Caco-2 (cell line): ENCODE measurements around the gene RAB3GAP2. TPM values are rescaled to one million over a fixed set of nuclear protein-coding genes. Genes with fewer than 3 reads are reported as not detected.
"Not testable (repeated sequence)": the region's sequence is repeated elsewhere in the genome, so short reads cannot be mapped to it uniquely, and the experiment has no call there.

Source experiments
- BruUV-seq: library from RNA; stranded (reverse); fragments of 400-500 nt; replicated peaks from 2 replicates; lab custom pipeline; 2021; lab: Mats Ljungman, UMichigan
- CTCF ChIA-PET: fragments of 300-600 bp; sonication (Branson Sonifier 250); formaldehyde crosslinking; loops from one replicate; lab custom pipeline; 2022; ENCODE audit warnings: antibody characterized with exemption; lab: Charles Lee
- POLR2A ChIA-PET: fragments of 300-600 bp; sonication (Branson Sonifier 250); formaldehyde crosslinking; loops from one replicate; lab custom pipeline; 2022; ENCODE audit warnings: antibody characterized with exemption; lab: Charles Lee
- DNase-seq, 2 experiments: peaks; one replicate each; pipeline versions ENCODE4 v3.0.0 to v3.0.0-alpha.2; 2020 to 2022
- H3K27me3 ChIP-seq: replicated peaks from 2 replicates; pipeline ENCODE4 v1.6.0; 2011; ENCODE audit warnings: low read length; ENCODE audit not compliant: control insufficient read depth, insufficient read depth
- H3K36me3 ChIP-seq: 2 replicates; pipeline ENCODE4 v1.5.1; 2011; ENCODE audit warnings: low read length; ENCODE audit not compliant: control insufficient read depth, insufficient read depth
- H3K4me1 ChIP-seq: fragments of 250-450 bp; sonication (Bioruptor Pico); 2 replicates; pipeline ENCODE4 v1.5.1; 2020; ENCODE audit warnings: mild to moderate bottlenecking
- H3K4me3 ChIP-seq: 2 replicates; pipeline ENCODE4 v1.5.1; 2011; ENCODE audit warnings: low read depth, mild to moderate bottlenecking, control low read depth, low read length
- H3K9me3 ChIP-seq: fragments of 250-450 bp; sonication (Bioruptor Pico); 2 replicates; pipeline ENCODE4 v1.5.1; 2020; ENCODE audit warnings: mild to moderate bottlenecking, moderate library complexity
- H3K27ac Mint-ChIP-seq: one replicate; pipeline ENCODE4 v1.8.0; 2022; ENCODE audit warnings: mixed read lengths; ENCODE audit not compliant: unreplicated experiment
- H3K27me3 Mint-ChIP-seq: one replicate; pipeline ENCODE4 v1.8.0; 2022; ENCODE audit warnings: mixed read lengths; ENCODE audit not compliant: insufficient read depth, unreplicated experiment
- H3K36me3 Mint-ChIP-seq: one replicate; pipeline ENCODE4 v1.8.0; 2022; ENCODE audit warnings: mild to moderate bottlenecking, mixed read lengths; ENCODE audit not compliant: insufficient read depth, unreplicated experiment
- H3K4me1 Mint-ChIP-seq: one replicate; pipeline ENCODE4 v1.8.0; 2022; ENCODE audit warnings: low read depth, mixed read lengths; ENCODE audit not compliant: unreplicated experiment
- H3K4me3 Mint-ChIP-seq: one replicate; pipeline ENCODE4 v1.8.0; 2022; ENCODE audit warnings: mild to moderate bottlenecking, moderate library complexity, mixed read lengths; ENCODE audit not compliant: unreplicated experiment
- H3K9me3 Mint-ChIP-seq: one replicate; pipeline ENCODE4 v1.8.0; 2022; ENCODE audit warnings: mixed read lengths; ENCODE audit not compliant: unreplicated experiment
- intact Hi-C: fragments of 100-400 bp; cut with micrococcal nuclease; formaldehyde crosslinking; loops from one replicate; pipeline ENCODE4 v1.10.0; 2022; ENCODE audit not compliant: unreplicated experiment
- total RNA-seq: library from RNA; stranded (reverse); gene quantifications from 2 replicates; pipeline ENCODE4 v1.2.3, GENCODE V29; 2022
- TF ChIP-seq, protein P1 (sequence below), 2 experiments: fragments of 200-600 bp in 1 of 2; IDR thresholded peaks; 1 replicate in 1 of 2; 2 replicates in 1 of 2; pipeline versions ENCODE4 v1.5.1 to v1.8.0; 2011 to 2022; ENCODE audit warnings: antibody characterized with exemption in 1 of 2, control low read depth in 1 of 2, inconsistent platforms in 1 of 2, low read depth in 1 of 2, low read length in 1 of 2, mild to moderate bottlenecking in 1 of 2, moderate library complexity in 1 of 2; ENCODE audit not compliant: insufficient read depth in 1 of 2, severe bottlenecking in 1 of 2, unreplicated experiment in 1 of 2

The RAB3GAP2 gene
- total RNA-seq, 1 experiment from 2014 or later = 41.1 TPM

DNA sequence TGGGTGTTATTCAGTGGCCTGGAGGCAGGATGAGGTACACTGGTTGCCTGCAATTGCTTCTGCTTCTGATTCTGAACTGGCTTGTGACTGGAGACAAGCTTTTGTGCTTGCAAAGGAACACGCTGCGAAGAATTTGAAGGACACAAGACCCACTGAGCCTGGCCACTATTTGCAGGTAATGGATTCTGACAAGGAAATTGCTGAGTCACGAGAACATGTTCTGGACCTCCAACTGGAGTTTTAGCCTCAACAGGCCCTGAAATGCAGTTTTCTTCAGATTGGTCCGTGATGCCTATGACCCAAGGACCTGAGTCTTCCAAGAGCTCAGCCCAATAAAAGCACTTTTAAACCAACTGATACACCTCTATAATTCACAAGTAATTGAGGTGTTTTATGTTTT, 4.6 kb downstream of the RAB3GAP2 start:
- peaks cover 5% of the 10 kb centered on the region for H3K36me3 Mint-ChIP-seq
- H3K4me3 ChIP-seq = no peak overlapping the region
- H3K4me3 Mint-ChIP-seq = no peak overlapping the region
- CTCF ChIA-PET = no interaction called here
- no peaks in the 10 kb centered on the region for H3K27me3 ChIP-seq
- no peaks in the 10 kb centered on the region for H3K27me3 Mint-ChIP-seq
- H3K9me3 Mint-ChIP-seq = no peaks in the 10 kb centered on the region
- peaks cover 7% of the 10 kb centered on the region for H3K4me1 ChIP-seq
- no peaks in the 10 kb centered on the region for H3K9me3 ChIP-seq
- POLR2A ChIA-PET = no interaction called here
- H3K36me3 ChIP-seq = peaks cover 2% of the 10 kb centered on the region; the same call in 1 of the 2 replicates
- TF ChIP-seq, protein P1, sequence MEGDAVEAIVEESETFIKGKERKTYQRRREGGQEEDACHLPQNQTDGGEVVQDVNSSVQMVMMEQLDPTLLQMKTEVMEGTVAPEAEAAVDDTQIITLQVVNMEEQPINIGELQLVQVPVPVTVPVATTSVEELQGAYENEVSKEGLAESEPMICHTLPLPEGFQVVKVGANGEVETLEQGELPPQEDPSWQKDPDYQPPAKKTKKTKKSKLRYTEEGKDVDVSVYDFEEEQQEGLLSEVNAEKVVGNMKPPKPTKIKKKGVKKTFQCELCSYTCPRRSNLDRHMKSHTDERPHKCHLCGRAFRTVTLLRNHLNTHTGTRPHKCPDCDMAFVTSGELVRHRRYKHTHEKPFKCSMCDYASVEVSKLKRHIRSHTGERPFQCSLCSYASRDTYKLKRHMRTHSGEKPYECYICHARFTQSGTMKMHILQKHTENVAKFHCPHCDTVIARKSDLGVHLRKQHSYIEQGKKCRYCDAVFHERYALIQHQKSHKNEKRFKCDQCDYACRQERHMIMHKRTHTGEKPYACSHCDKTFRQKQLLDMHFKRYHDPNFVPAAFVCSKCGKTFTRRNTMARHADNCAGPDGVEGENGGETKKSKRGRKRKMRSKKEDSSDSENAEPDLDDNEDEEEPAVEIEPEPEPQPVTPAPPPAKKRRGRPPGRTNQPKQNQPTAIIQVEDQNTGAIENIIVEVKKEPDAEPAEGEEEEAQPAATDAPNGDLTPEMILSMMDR (IDR thresholded peaks at IDR 0.05; ENCODE audit: insufficient read depth in 1 of 2, low read depth in 1 of 2, low read length in 1 of 2, severe bottlenecking in 1 of 2, unreplicated experiment in 1 of 2) = no peak
- DNase-seq = no peak
- peaks cover 6% of the 10 kb centered on the region for H3K4me1 Mint-ChIP-seq
- H3K27ac Mint-ChIP-seq = no peak overlapping the region
- BruUV-seq = no TSS peak
- intact Hi-C loops = no loop called here

DNA sequence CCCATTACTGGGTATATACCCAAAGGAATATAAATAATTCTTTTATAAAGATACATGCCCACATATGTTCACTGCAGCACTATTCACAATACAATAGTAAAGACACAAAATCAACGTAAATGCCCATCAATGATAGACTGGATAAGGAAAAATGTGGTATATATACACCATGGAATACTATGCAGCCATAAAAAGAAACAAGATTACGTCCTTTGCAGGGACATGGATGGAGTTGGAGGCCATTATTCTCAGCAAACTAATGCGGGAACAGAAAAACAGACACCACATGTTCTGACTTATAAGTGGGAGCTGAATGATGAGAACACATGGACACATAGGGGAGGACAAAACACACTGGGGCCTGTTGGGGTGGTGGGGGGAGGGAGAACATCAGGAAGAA, 12.0 kb downstream of the RAB3GAP2 start:
- H3K9me3 Mint-ChIP-seq, intact Hi-C loops, H3K27ac Mint-ChIP-seq, DNase-seq, H3K27me3 Mint-ChIP-seq, H3K4me3 Mint-ChIP-seq, H3K36me3 Mint-ChIP-seq, H3K27me3 ChIP-seq, H3K4me3 ChIP-seq, CTCF ChIA-PET, H3K9me3 ChIP-seq, POLR2A ChIA-PET, H3K36me3 ChIP-seq, BruUV-seq: not testable (repeated sequence)
- peaks cover 13% of the 10 kb centered on the region for H3K4me1 Mint-ChIP-seq
- H3K4me1 ChIP-seq = peaks cover 13% of the 10 kb centered on the region

DNA sequence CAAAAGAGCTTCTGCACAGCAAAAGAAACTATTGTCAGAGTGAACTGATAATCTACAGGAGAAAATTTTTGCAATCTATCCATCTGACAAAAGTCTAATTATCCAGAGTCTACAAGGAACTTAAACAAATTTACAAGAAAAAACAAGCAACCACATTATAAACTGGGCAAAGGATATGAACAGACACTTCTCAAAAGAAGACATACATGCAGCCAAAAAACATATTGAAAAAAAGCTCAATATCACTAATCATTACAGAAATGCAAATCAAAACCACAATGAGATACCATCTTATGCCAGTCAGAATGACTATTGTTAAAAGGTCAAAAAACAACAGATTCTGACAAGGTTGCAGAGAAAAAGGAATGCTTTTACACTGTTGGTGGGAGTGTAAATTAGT, 12.5 kb downstream of the RAB3GAP2 start:
- H3K4me3 ChIP-seq, H3K27me3 Mint-ChIP-seq, BruUV-seq, H3K9me3 ChIP-seq, H3K9me3 Mint-ChIP-seq, H3K36me3 Mint-ChIP-seq, H3K27me3 ChIP-seq, DNase-seq, CTCF ChIA-PET, POLR2A ChIA-PET, H3K27ac Mint-ChIP-seq, H3K4me3 Mint-ChIP-seq, H3K36me3 ChIP-seq: not testable (repeated sequence)
- intact Hi-C loops = loop anchor here (5.0 kb wide), 1 partner anchor 42 kb away; no protein-coding TSS in a partner anchor
- peaks cover 13% of the 10 kb centered on the region for H3K4me1 ChIP-seq
- peaks cover 16% of the 10 kb centered on the region for H3K4me1 Mint-ChIP-seq

DNA sequence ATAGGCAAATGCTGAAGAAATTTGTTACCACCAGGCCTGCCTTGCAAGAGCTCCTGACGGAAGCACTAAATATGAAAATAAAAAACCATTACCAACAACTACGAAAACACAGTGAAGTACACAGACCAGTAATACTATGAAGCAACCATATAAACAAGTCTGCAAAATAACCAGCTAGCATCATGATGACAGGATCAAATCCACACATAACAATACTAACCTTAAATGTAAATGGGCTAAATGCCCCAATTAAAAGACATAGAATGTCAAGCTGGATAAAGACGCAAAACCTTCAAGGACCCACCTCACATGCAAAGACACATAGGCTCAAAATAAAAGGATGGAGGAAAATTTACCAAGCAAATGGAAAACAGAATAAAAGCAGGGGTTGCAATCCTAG, 16.1 kb downstream of the RAB3GAP2 start:
- H3K9me3 Mint-ChIP-seq = peaks cover 13% of the 10 kb centered on the region
- H3K27me3 ChIP-seq, POLR2A ChIA-PET, H3K27me3 Mint-ChIP-seq, BruUV-seq, H3K4me3 Mint-ChIP-seq, H3K9me3 ChIP-seq, CTCF ChIA-PET, H3K4me3 ChIP-seq, DNase-seq, H3K27ac Mint-ChIP-seq, H3K36me3 ChIP-seq: not testable (repeated sequence)
- peaks cover 16% of the 10 kb centered on the region for H3K4me1 Mint-ChIP-seq
- intact Hi-C loops = loop anchor here (5.0 kb wide), 1 partner anchor 39 kb away; no protein-coding TSS in a partner anchor
- peaks cover 13% of the 10 kb centered on the region for H3K4me1 ChIP-seq
- H3K36me3 Mint-ChIP-seq = peaks cover 15% of the 10 kb centered on the region
